OCI-LY3 (cell line): ENCODE measurements around the gene LRRC26.

ENCODE experiments used
- EZH2phosphoT487 ChIP-seq: fragments of 200-600 bp; shearing (Covaris generic); IDR thresholded peaks from 2 replicates; pipeline ENCODE4 v1.6.1; 2018; ENCODE audit warnings: antibody characterized with exemption, mixed run types, low read depth
- TF ChIP-seq, protein P1 (sequence below): fragments of 200-600, 300-600 bp; sonication (generic); IDR thresholded peaks from 2 replicates; pipeline ENCODE4 v1.5.1; 2014; ENCODE audit warnings: antibody characterized with exemption, low read length, low read depth

DNA sequence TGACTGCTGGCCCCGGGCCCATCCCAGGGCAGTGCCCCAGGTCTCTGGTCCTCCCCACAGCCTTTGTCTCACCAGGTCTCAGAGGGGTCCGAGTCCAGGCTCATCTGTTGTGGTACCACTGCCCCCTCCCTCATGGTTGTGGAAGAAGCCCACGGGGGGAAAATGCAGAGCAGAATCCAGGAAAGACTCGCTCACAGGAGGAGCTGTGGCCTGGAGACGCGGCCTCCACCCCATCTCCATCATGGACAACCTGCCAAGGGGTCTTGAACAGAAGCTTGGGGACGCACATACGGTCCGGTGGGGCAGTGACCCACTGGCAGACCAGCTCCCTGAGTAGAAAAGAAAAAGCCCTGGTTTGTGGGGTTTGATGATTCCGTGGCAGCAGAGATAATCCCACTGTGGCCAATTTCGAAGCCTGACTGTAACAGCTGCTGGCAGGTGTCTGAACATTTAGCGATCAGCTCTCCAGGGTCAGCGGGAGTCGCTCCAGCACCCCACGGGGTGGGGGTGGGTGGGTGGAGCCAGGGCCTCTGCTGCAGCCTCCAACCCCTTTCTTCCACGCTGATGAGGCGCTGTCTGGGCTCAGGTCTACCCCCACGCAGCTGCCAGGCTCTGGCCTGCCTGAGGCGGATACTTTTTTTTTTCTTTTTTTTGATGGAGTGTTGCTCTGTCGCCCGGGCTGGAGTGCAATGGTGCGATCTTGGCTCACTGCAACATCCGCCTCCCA, 32.8 kb downstream of the LRRC26 start:
- TF ChIP-seq, protein P1, sequence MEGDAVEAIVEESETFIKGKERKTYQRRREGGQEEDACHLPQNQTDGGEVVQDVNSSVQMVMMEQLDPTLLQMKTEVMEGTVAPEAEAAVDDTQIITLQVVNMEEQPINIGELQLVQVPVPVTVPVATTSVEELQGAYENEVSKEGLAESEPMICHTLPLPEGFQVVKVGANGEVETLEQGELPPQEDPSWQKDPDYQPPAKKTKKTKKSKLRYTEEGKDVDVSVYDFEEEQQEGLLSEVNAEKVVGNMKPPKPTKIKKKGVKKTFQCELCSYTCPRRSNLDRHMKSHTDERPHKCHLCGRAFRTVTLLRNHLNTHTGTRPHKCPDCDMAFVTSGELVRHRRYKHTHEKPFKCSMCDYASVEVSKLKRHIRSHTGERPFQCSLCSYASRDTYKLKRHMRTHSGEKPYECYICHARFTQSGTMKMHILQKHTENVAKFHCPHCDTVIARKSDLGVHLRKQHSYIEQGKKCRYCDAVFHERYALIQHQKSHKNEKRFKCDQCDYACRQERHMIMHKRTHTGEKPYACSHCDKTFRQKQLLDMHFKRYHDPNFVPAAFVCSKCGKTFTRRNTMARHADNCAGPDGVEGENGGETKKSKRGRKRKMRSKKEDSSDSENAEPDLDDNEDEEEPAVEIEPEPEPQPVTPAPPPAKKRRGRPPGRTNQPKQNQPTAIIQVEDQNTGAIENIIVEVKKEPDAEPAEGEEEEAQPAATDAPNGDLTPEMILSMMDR, result no peak
- TF ChIP-seq EZH2phosphoT487, result no peak
